ENCODE results near the gene NT5DC3.

- TF ChIP-seq POLR2A (IDR thresholded peaks at IDR 0.05; ENCODE audit: low read length) (peak; percentile 9), GATA1 (IDR thresholded peaks at IDR 0.05; ENCODE audit: low read depth, low read length) (no peak)
Measured at GRCh38 chr12:103840876-103841689, at the start of gene NT5DC3.

Data from erythroblast (primary cell).